ENCODE measurements around the gene RRAS.

The RRAS gene

DNA sequence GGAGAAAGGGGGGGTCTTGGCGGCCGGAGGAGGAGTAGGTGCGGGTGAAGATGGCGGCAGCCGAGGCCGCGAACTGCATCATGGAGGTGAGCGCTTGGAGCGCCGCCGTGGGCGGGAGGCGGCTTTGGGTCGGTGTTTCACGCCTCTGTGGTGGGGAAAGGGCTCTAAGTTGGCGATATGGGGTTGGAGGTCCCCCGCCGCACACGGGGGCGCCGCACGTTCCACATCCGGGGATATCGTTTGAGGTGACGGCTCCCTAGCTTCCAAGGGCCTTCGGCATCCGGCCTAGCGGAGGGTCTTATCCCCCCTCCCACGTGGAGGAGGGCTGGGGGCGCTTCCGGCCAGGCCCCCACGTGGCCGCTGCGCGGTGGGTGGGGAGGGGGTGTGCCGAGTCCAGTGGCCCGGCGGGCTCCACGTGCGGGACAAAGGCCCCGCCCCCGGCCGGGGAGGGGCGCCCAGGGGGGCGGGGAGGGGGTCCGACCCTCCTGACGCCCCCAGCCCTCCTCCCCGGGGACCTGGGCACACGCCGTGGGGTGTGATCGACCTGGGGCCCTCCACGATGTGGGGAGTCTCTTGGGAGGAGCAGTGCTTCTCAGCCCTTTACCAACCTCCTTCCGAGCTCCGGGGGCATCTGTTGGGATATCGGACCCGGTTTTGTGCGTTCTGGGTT is 37.4 kb upstream of the RRAS start, which contains the start of gene PRMT1:
TSS of gene PRMT1 (plus strand) at position 41 of the 670 bp plus-strand sequence. CDS start at position 51, 10 bp downstream.
- H3K4me3 ChIP-seq (ENCODE audit: low read depth, low read length), result peak within 1 kb of the TSS; percentile 99
- no peak for DNase-seq (ENCODE audit: low read depth)
- TF ChIP-seq CTCF (IDR thresholded peaks at IDR 0.05; ENCODE audit: low read depth, low read length, missing control alignments), result no peak
- in situ Hi-C loops (cut with HindIII; ENCODE audit: low sequenced_read_pairs), result no loop called here

GRCh38 chr19:49676784-49677230 is 36.9 kb upstream of the RRAS start:
- in situ Hi-C loops (cut with HindIII; ENCODE audit: low sequenced_read_pairs), result no loop called here
- DNase-seq (ENCODE audit: low read depth), result peak; percentile 100
- H3K4me3 ChIP-seq (ENCODE audit: low read depth, low read length), result peak overlapping the region; percentile 99
- no peak for TF ChIP-seq CTCF (IDR thresholded peaks at IDR 0.05; ENCODE audit: low read depth, low read length, missing control alignments)

GRCh38 chr19:49676136-49676783 is 36.3 kb upstream of the RRAS start:
- peak; percentile 89 for DNase-seq (ENCODE audit: low read depth)
- no peak for TF ChIP-seq CTCF (IDR thresholded peaks at IDR 0.05; ENCODE audit: low read depth, low read length, missing control alignments)
- in situ Hi-C loops (cut with HindIII; ENCODE audit: low sequenced_read_pairs), result no loop called here

DNA sequence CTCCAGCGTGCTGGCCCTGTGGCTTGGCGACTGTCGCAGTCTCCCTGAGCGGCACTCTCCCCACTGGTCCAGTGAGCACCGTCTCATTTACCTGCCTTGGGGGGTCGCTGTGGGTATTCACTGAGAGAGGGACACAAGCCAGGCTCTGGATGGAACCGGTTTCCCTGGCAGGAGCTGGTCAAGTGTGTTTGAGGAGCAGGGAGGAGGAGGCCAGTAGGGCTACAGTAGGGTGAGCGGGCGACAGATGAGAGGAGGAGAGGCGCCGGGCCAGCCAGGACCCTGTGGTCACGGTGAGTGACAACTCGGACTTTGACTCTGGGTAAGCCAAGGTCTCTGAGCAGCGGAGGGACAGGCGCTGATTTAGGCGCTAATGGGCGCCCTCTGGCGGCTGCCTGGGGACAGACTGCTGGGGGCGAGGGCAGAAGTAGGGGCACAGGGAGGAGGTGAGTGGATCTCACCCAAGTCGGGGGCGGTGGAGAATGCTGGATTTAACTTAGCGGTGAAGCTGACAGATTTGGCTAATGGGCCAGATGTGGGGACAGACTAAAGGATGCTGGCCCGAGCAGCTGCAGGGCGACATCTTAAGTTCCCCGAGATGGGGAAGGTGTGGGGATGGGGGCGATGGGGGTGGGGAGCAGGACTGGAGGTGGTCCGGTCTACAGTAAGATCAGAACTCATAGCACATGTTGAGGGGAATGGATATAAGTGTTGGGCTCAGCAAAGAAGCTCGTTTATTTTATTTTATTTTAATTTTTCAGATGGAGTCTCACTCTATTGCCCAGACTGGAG is 32.4 kb upstream of the RRAS start:
- peak overlapping the region; percentile 22 for H3K4me3 ChIP-seq (ENCODE audit: low read depth, low read length)
- in situ Hi-C loops (cut with HindIII; ENCODE audit: low sequenced_read_pairs), result no loop called here
- peak; percentile 28 for DNase-seq (ENCODE audit: low read depth)
- TF ChIP-seq CTCF (IDR thresholded peaks at IDR 0.05; ENCODE audit: low read depth, low read length, missing control alignments), result peak; percentile 96

More at GRCh38 chr19:49676136-49676783, 36.3 kb upstream of the RRAS start:
- H3K4me3 ChIP-seq (ENCODE audit: low read depth, low read length), result peak overlapping the region; percentile 35

DNA sequence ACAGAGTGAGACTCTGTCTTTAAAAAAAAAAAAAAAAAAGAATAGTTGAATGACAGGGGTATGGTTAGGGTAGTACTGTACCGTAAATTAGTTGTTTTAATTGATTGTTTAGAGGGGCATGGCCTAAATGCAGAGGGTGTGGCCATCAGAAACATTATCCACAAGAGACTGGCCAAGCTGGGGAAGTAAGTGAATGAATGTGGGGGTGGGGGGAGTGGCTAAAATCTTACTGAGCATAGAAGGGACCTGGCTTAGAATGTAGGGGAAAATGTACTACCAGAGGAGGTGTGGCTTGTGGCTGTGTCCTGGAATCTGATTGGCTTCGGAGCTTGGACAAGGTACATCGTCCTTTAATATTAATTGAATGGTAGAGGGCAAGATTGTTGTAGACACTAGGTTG is 29.6 kb upstream of the RRAS start:
- no peak for DNase-seq (ENCODE audit: low read depth)
- TF ChIP-seq CTCF (IDR thresholded peaks at IDR 0.05; ENCODE audit: low read depth, low read length, missing control alignments), result no peak
- in situ Hi-C loops (cut with HindIII; ENCODE audit: low sequenced_read_pairs), result no loop called here
- no peak overlapping the region for H3K4me3 ChIP-seq (ENCODE audit: low read depth, low read length)

GRCh38 chr19:49667473-49667872 is 27.5 kb upstream of the RRAS start:
- no peak for TF ChIP-seq CTCF (IDR thresholded peaks at IDR 0.05; ENCODE audit: low read depth, low read length, missing control alignments)
- H3K4me3 ChIP-seq (ENCODE audit: low read depth, low read length), result no peak overlapping the region
- no peak for DNase-seq (ENCODE audit: low read depth)
- in situ Hi-C loops (cut with HindIII; ENCODE audit: low sequenced_read_pairs), result no loop called here
